HEK293 (cell line): Measurements from ENCODE around the gene ERCC1.

Experiments used
- CTCF ChIA-PET: fragments of 350-600 bp; formaldehyde crosslinking; extraction: SDS; loops from one replicate; lab custom pipeline; 2021; ENCODE audit warnings: antibody characterized with exemption; lab: Yijun Ruan, JAX
- POLR2A ChIA-PET: fragments of 300-600 bp; formaldehyde crosslinking; extraction: SDS; loops from one replicate; lab custom pipeline; 2020; ENCODE audit warnings: antibody characterized with exemption, inconsistent platforms; lab: Yijun Ruan, JAX
- H3K27ac ChIP-seq: fragments of 200-500 bp; sonication (Bioruptor generic); 2 replicates; pipeline ENCODE4 v1.5.1; 2014; ENCODE audit warnings: low read depth, low read length, control low read depth, inconsistent platforms; ENCODE audit errors: extremely low read depth
- H3K36me3 ChIP-seq, 2 experiments: fragments of 200-500 bp in 1 of 2; sonication (Bioruptor generic) in 1 of 2; 1 replicate in 1 of 2; 2 replicates in 1 of 2; pipeline ENCODE4 v1.5.1; 2014 to 2017; ENCODE audit warnings: inconsistent platforms in 2 of 2, low read length in 2 of 2; ENCODE audit not compliant: control insufficient read depth in 2 of 2, insufficient read depth in 1 of 2
- H3K4me1 ChIP-seq: fragments of 200-500 bp; sonication (Bioruptor generic); 2 replicates; pipeline ENCODE4 v1.5.1; 2014; ENCODE audit warnings: mild to moderate bottlenecking, low read length, inconsistent platforms; ENCODE audit not compliant: control insufficient read depth, insufficient read depth
- H3K4me3 ChIP-seq: 2 replicates; pipeline ENCODE4 v1.5.1; 2011; ENCODE audit warnings: low read depth, mild to moderate bottlenecking, control low read depth, low read length, moderate library complexity
- H3K9me3 ChIP-seq: fragments of 200-500 bp; sonication (Bioruptor generic); 2 replicates; pipeline ENCODE4 v1.5.1; 2014; ENCODE audit warnings: low read depth, low read length, inconsistent platforms; ENCODE audit not compliant: control insufficient read depth, insufficient read depth
- ELK4 ChIP-seq: IDR thresholded peaks from 2 replicates; pipeline ENCODE4 v1.6.1; 2011; ENCODE audit warnings: mild to moderate bottlenecking, low read depth, low read length, borderline replicate concordance
- KLF1 ChIP-seq: fragments of 450-650 bp; formaldehyde crosslinking; IDR thresholded peaks from 2 replicates; pipeline ENCODE4 v1.5.1; 2016; ENCODE audit warnings: missing biosample characterization, missing genetic modification characterization
- MEIS1 ChIP-seq: sonication (generic); formaldehyde crosslinking; IDR thresholded peaks from 2 replicates; pipeline ENCODE4 v1.8.1; 2022; ENCODE audit warnings: missing genetic modification reagents, mild to moderate bottlenecking, borderline replicate concordance
- PRDM6 ChIP-seq: fragments of 450-650 bp; formaldehyde crosslinking; IDR thresholded peaks from 2 replicates; pipeline ENCODE4 v1.5.1; 2017; ENCODE audit warnings: missing biosample characterization, missing genetic modification characterization
- REPIN1 ChIP-seq: fragments of 450-650 bp; formaldehyde crosslinking; IDR thresholded peaks from 2 replicates; pipeline ENCODE4 v1.5.1; 2017; ENCODE audit warnings: missing biosample characterization, missing genetic modification characterization, low read depth
- ZBTB1 ChIP-seq: fragments of 450-650 bp; formaldehyde crosslinking; IDR thresholded peaks from 2 replicates; pipeline ENCODE4 v1.5.1; 2016; ENCODE audit warnings: missing biosample characterization, missing genetic modification characterization
- ZBTB48 ChIP-seq: fragments of 450-650 bp; formaldehyde crosslinking; IDR thresholded peaks from 2 replicates; pipeline ENCODE4 v1.5.1; 2016; ENCODE audit warnings: missing biosample characterization, missing genetic modification characterization
- ZBTB49 ChIP-seq: fragments of 450-650 bp; formaldehyde crosslinking; IDR thresholded peaks from 2 replicates; pipeline ENCODE4 v1.5.1; 2016; ENCODE audit warnings: missing biosample characterization, missing genetic modification characterization, low read depth
- ZNF114 ChIP-seq: fragments of 450-650 bp; formaldehyde crosslinking; IDR thresholded peaks from 2 replicates; pipeline ENCODE4 v1.5.0; 2017; ENCODE audit warnings: missing biosample characterization, missing genetic modification characterization
- ZNF121 ChIP-seq: fragments of 450-650 bp; formaldehyde crosslinking; IDR thresholded peaks from 2 replicates; pipeline ENCODE4 v1.5.1; 2016; ENCODE audit warnings: missing biosample characterization, missing genetic modification characterization
- ZNF169 ChIP-seq: fragments of 450-650 bp; formaldehyde crosslinking; IDR thresholded peaks from 2 replicates; pipeline ENCODE4 v1.5.1; 2016; ENCODE audit warnings: missing biosample characterization, missing genetic modification characterization
- ZNF426 ChIP-seq: fragments of 450-650 bp; formaldehyde crosslinking; IDR thresholded peaks from 2 replicates; pipeline ENCODE4 v1.5.1; 2017; ENCODE audit warnings: missing biosample characterization, missing genetic modification characterization, mild to moderate bottlenecking, inconsistent platforms, moderate library complexity
- ZNF501 ChIP-seq: fragments of 450-650 bp; formaldehyde crosslinking; IDR thresholded peaks from 2 replicates; pipeline ENCODE4 v1.5.1; 2016; ENCODE audit warnings: missing biosample characterization, missing genetic modification characterization
- ZNF544 ChIP-seq: fragments of 450-650 bp; formaldehyde crosslinking; IDR thresholded peaks from 2 replicates; pipeline ENCODE4 v1.5.0; 2017; ENCODE audit warnings: missing biosample characterization, missing genetic modification characterization
- ZNF548 ChIP-seq: fragments of 450-650 bp; formaldehyde crosslinking; IDR thresholded peaks from 2 replicates; pipeline ENCODE4 v1.5.1; 2016; ENCODE audit warnings: missing biosample characterization, missing genetic modification characterization
- ZNF585B ChIP-seq: fragments of 450-650 bp; formaldehyde crosslinking; IDR thresholded peaks from 2 replicates; pipeline ENCODE4 v1.5.1; 2016; ENCODE audit warnings: missing biosample characterization, missing genetic modification characterization
- ZNF658 ChIP-seq: fragments of 450-650 bp; formaldehyde crosslinking; IDR thresholded peaks from 2 replicates; pipeline ENCODE4; 2016; ENCODE audit warnings: missing biosample characterization, missing genetic modification characterization
- ZNF670 ChIP-seq: fragments of 450-650 bp; formaldehyde crosslinking; IDR thresholded peaks from 2 replicates; pipeline ENCODE4 v1.5.1; 2016; ENCODE audit warnings: missing biosample characterization, missing genetic modification characterization, low read depth
- ZNF76 ChIP-seq: fragments of 450-650 bp; formaldehyde crosslinking; IDR thresholded peaks from 2 replicates; pipeline ENCODE4; 2016; ENCODE audit warnings: low read depth, missing biosample characterization, missing genetic modification characterization, borderline replicate concordance
- ZSCAN18 ChIP-seq: fragments of 450-650 bp; formaldehyde crosslinking; IDR thresholded peaks from 2 replicates; pipeline ENCODE4 v1.5.1; 2016; ENCODE audit warnings: missing biosample characterization, missing genetic modification characterization

Gene ERCC1

GRCh38 chr19:45460807-45461347 lies 37.2 kb upstream of the ERCC1 start:
- Histone ChIP-seq H3K4me1 (peaks cover 2% of the 10 kb centered on the region; the same call in 1 of the 2 replicates), H3K36me3 (no peaks in the 10 kb centered on the region; a peak in 1 of 3 replicates), H3K9me3 (no peaks in the 10 kb centered on the region), H3K4me3 (no peak overlapping the region), H3K27ac (no peak overlapping the region)
- CTCF ChIA-PET: interaction anchor here (2.5 to 3.0 kb wide), 2 partner anchors 18 to 25 kb away, joined by 9 to 16 read pairs; no protein-coding TSS in a partner anchor
- TF ChIP-seq ZNF670 (tag by site-specific recombination) (no peak), ZNF121 (tag by site-specific recombination) (no peak), ZNF544 (tag by site-specific recombination) (no peak), ZNF114 (tag by site-specific recombination) (no peak), ELK4 (no peak), REPIN1 (no peak), ZBTB48 (tag by site-specific recombination) (no peak), ZNF501 (tag by site-specific recombination) (no peak), MEIS1 (CRISPR knock-in tag) (no peak), KLF1 (tag by site-specific recombination) (no peak), ZBTB49 (tag by site-specific recombination) (no peak), ZSCAN18 (tag by site-specific recombination) (no peak), ZNF426 (tag by site-specific recombination) (no peak), ZNF76 (tag by site-specific recombination) (no peak), PRDM6 (no peak), ZNF548 (tag by site-specific recombination) (no peak), ZNF169 (tag by site-specific recombination) (no peak), ZBTB1 (tag by site-specific recombination) (no peak), ZNF658 (tag by site-specific recombination) (no peak), ZNF585B (tag by site-specific recombination) (no peak)
- POLR2A ChIA-PET: no interaction called here
